Mucosa of rectum (tissue), 2 donors: ENCODE data around the gene CHML.

ENCODE experiments used
- H3K27ac ChIP-seq, 2 donors: one replicate each; pipeline ENCODE4 v1.7.0; 2013; ENCODE audit warnings: inconsistent platforms in 2 of 2, low read depth in 2 of 2, low read length in 2 of 2
- H3K27me3 ChIP-seq, 2 donors: one replicate each; pipeline ENCODE4 v1.7.0; 2013; ENCODE audit warnings: low read length in 2 of 2; ENCODE audit not compliant: control insufficient read depth in 2 of 2, insufficient read depth in 2 of 2
- H3K36me3 ChIP-seq, 2 donors: one replicate each; pipeline ENCODE4 v1.7.0; 2013; ENCODE audit warnings: low read length in 2 of 2; ENCODE audit not compliant: control insufficient read depth in 2 of 2, insufficient read depth in 2 of 2
- H3K4me1 ChIP-seq, 2 donors: one replicate each; pipeline ENCODE4 v1.7.0; 2013; ENCODE audit warnings: low read length in 2 of 2, mild to moderate bottlenecking in 1 of 2; ENCODE audit not compliant: control insufficient read depth in 2 of 2, insufficient read depth in 2 of 2
- H3K4me3 ChIP-seq, 2 donors: one replicate each; pipeline ENCODE4 v1.7.0; 2013; ENCODE audit warnings: low read length in 2 of 2
- H3K9ac ChIP-seq, 2 donors: one replicate each; pipeline ENCODE4 v1.7.0; 2013; ENCODE audit warnings: low read length in 2 of 2, low read depth in 1 of 2, mild to moderate bottlenecking in 1 of 2
- H3K9me3 ChIP-seq, 2 donors: one replicate each; pipeline ENCODE4 v1.7.0; 2013; ENCODE audit warnings: low read length in 2 of 2; ENCODE audit not compliant: control insufficient read depth in 2 of 2
- donor health status: healthy.
- donor health status: Normal muscosa, but diverticular disease.

Gene CHML

DNA sequence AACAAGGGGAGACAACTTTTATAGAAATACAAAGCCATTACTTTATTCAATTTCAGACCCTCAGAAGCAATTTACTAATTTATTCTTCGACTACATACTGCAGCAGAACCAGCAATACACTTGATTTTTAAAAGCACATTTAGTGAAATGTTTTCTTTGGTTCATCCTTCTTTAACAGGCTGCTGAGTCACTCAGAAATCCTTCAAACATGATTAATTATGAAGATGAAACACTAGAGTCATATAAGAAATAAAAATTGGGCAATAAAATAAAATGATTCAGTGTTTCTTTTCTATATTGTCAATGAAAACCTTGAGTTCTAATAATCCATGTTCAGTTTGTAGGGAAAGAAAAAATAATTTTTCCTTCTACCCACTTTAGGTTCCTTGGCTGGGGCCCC lies 47.0 kb downstream of the CHML start:
- no peak overlapping the region for H3K4me3 ChIP-seq
- peaks cover 4% of the 10 kb centered on the region in 2 donors for H3K36me3 ChIP-seq
- H3K9me3 ChIP-seq = no peaks in the 10 kb centered on the region
- no peak overlapping the region for H3K9ac ChIP-seq
- no peaks in the 10 kb centered on the region for H3K4me1 ChIP-seq
- H3K27me3 ChIP-seq = no peaks in the 10 kb centered on the region
- H3K27ac ChIP-seq = no peak overlapping the region

DNA sequence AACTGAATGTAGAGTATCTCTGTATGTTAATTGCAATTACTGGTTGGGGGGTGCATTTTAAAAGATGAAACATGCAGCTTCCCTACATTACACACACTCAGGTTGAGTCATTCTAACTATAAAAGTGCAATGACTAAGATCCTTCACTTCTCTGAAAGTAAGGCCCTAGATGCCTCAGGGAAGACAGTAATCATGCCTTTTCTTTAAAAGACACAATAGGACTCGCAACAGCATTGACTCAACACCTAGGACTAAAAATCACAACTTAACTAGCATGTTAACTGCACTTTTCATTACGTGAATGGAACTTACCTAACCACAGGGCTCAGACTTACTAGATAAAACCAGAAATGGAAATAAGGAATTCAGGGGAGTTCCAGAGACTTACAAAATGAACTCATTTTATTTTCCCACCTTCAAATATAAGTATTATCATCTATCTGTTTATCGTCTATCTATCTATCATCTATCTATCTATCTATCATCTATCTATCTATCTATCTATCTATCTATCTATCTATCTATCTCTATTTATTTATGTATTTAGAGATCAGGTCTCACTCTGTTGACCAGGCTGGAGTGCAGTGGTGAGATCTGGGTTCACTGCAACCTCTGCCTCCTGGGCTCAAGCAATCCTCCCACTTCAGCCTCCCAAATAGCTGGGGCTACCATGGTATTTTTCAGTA lies 47.8 kb downstream of the CHML start:
- Histone ChIP-seq H3K27me3 (no peaks in the 10 kb centered on the region), H3K4me1 (no peaks in the 10 kb centered on the region), H3K36me3 (peaks cover 4% of the 10 kb centered on the region in 2 donors), H3K9ac (no peak overlapping the region), H3K27ac (no peak overlapping the region), H3K9me3 (no peaks in the 10 kb centered on the region), H3K4me3 (no peak overlapping the region)

DNA sequence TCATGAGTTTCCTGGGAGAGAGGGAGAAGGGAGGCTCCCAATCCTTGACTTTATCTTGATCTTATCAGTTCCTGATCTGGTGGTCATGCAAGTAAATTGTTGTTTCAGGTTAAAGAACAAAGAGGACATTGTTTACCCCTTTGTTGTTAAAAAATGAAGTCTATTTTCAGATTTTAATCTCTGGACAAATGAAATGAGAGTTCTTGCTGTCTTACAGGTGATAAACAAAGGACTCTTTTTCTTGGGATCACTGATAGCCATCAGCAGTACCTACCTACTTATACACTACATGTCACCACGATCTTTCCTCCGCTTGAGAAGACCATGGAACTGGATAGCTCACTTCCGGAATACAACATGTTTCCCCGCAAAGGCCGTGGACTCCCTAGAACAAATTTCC lies 48.4 kb downstream of the CHML start:
- no peaks in the 10 kb centered on the region for H3K9me3 ChIP-seq
- no peaks in the 10 kb centered on the region for H3K4me1 ChIP-seq
- H3K4me3 ChIP-seq = no peak overlapping the region
- H3K27me3 ChIP-seq = no peaks in the 10 kb centered on the region
- no peak overlapping the region for H3K27ac ChIP-seq
- no peak overlapping the region for H3K9ac ChIP-seq
- peaks cover 4% of the 10 kb centered on the region in 2 donors for H3K36me3 ChIP-seq

DNA sequence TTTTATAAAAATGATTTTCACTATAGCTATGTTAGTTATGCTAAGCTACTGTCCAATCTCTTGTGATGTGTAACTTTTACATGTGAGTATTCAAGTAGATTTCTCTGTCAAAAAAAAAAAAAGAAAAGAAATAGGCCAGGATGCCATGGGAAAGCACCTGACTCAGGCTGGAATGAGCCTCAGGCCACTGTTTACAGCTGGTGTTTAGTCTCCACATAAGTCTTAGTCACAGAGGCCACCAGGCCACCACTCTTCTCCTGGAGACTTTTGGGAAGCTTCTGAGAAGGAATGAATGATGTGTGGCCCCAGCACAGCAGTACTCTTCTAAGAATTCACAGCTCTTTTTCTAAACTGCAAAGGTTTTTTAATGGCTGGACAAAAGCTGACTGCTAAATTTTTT lies 48.9 kb downstream of the CHML start:
- no peaks in the 10 kb centered on the region for H3K9me3 ChIP-seq
- no peak overlapping the region for H3K9ac ChIP-seq
- no peaks in the 10 kb centered on the region for H3K4me1 ChIP-seq
- no peaks in the 10 kb centered on the region for H3K27me3 ChIP-seq
- H3K36me3 ChIP-seq = peaks cover under 1 to 4% of the 10 kb centered on the region in 2 donors
- no peak overlapping the region for H3K4me3 ChIP-seq
- H3K27ac ChIP-seq = no peak overlapping the region

DNA sequence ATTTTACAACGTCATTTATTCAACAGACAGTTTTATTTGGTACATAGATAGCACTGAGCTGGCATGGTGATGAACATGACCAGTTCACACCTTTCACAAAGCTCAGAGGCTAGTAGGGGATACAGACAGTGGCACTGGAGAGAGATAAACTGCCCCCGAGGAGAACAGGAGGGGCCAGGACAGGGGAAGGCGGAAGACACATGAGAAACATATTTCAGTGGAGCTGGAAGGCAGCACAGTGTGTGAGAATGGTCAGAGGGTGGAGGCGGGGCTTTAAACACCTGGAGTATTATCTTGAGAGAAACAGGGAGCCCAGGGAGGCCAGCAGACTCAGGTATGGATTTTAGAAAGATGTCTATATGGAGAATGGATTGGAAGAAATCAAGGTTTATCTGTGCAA lies 49.5 kb downstream of the CHML start:
- Histone ChIP-seq H3K4me3 (no peak overlapping the region), H3K27me3 (no peaks in the 10 kb centered on the region), H3K9me3 (no peaks in the 10 kb centered on the region), H3K36me3 (peaks cover 0 to 4% of the 10 kb centered on the region in 2 donors), H3K27ac (no peak overlapping the region), H3K4me1 (no peaks in the 10 kb centered on the region), H3K9ac (no peak overlapping the region)
